GM23248 (cell line): ENCODE measurements around the gene SLC29A3. TPM values are rescaled to one million over a fixed set of nuclear protein-coding genes. Genes with fewer than 3 reads are reported as not detected.

Experiments used
- DNase-seq: peaks from one replicate; pipeline ENCODE4 v3.0.0-alpha.2; 2015
- H2AFZ ChIP-seq: fragments of 200-600 bp; sonication (generic); 2 replicates; pipeline ENCODE4 v1.6.1; 2016; ENCODE audit warnings: antibody characterized with exemption
- H3F3A ChIP-seq: fragments of 200-600 bp; sonication (generic); 2 replicates; pipeline ENCODE4 v1.6.1; 2016; ENCODE audit warnings: mild to moderate bottlenecking, antibody characterized with exemption, mixed run types; ENCODE audit not compliant: insufficient read depth
- H3K27ac ChIP-seq: fragments of 200-600 bp; sonication (generic); 2 replicates; pipeline ENCODE4 v1.5.1; 2016; ENCODE audit warnings: mild to moderate bottlenecking
- H3K27me3 ChIP-seq: fragments of 200-600 bp; sonication (generic); replicated peaks from 2 replicates; pipeline ENCODE4 v1.6.1; 2016; ENCODE audit warnings: mild to moderate bottlenecking; ENCODE audit not compliant: insufficient read depth
- H3K36me3 ChIP-seq: fragments of 200-600 bp; sonication (generic); 2 replicates; pipeline ENCODE4 v1.6.1; 2016; ENCODE audit warnings: low read depth, mild to moderate bottlenecking
- H3K4me1 ChIP-seq: fragments of 200-600 bp; sonication (generic); 2 replicates; pipeline ENCODE4 v1.6.1; 2016; ENCODE audit warnings: mild to moderate bottlenecking; ENCODE audit not compliant: insufficient read depth
- H3K4me2 ChIP-seq: fragments of 200-600 bp; sonication (generic); one replicate; pipeline ENCODE4 v1.6.1; 2016; ENCODE audit warnings: mild to moderate bottlenecking; ENCODE audit not compliant: unreplicated experiment
- H3K4me3 ChIP-seq: fragments of 200-600 bp; sonication (generic); 2 replicates; pipeline ENCODE4 v1.5.1; 2016; ENCODE audit warnings: mild to moderate bottlenecking
- H3K79me2 ChIP-seq: fragments of 200-600 bp; sonication (generic); 2 replicates; pipeline ENCODE4 v1.6.1; 2016; ENCODE audit warnings: mild to moderate bottlenecking; ENCODE audit not compliant: insufficient read depth
- H3K9ac ChIP-seq: fragments of 200-600 bp; sonication (generic); 2 replicates; pipeline ENCODE4 v1.6.1; 2016; ENCODE audit warnings: mild to moderate bottlenecking
- H3K9me2 ChIP-seq: fragments of 200-600 bp; sonication (generic); 2 replicates; pipeline ENCODE4 v1.6.1; 2016; ENCODE audit warnings: mixed run types, mild to moderate bottlenecking, moderate library complexity; ENCODE audit not compliant: insufficient read depth
- H3K9me3 ChIP-seq: fragments of 200-600 bp; sonication (generic); one replicate; pipeline ENCODE4 v1.6.1; 2017; ENCODE audit warnings: low read depth
- H4K20me1 ChIP-seq: fragments of 200-600 bp; sonication (generic); 2 replicates; pipeline ENCODE4 v1.6.0; 2016; ENCODE audit not compliant: insufficient read depth
- EZH2 ChIP-seq: fragments of 200-600 bp; sonication (generic); IDR thresholded peaks from 2 replicates; pipeline ENCODE4 v1.6.1; 2018; ENCODE audit warnings: antibody characterized with exemption, mild to moderate bottlenecking; ENCODE audit not compliant: insufficient read depth, poor library complexity, severe bottlenecking
- EZH2phosphoT487 ChIP-seq: fragments of 200-600 bp; sonication (generic); IDR thresholded peaks from 2 replicates; pipeline ENCODE4 v1.6.1; 2018; ENCODE audit warnings: antibody characterized with exemption, moderate library complexity, mild to moderate bottlenecking, low read depth; ENCODE audit not compliant: insufficient read depth
- WGBS, 2 experiments: methylation state at CpG; one replicate each; pipeline ENCODE4 v1.1.6; 2015 to 2017; ENCODE audit warnings: low lambda C conversion rate in 2 of 2, low coverage in 1 of 2; ENCODE audit errors: missing lambda C conversion rate in 2 of 2; 5-methylcytosine and 5-hydroxymethylcytosine counted together
- in situ Hi-C: fragments of 300-500 bp; cut with MboI; formaldehyde crosslinking; loops from 2 replicates; pipeline ENCODE4 v1.15.0; 2020
- polyA plus RNA-seq: library from polyadenylated mRNA; unstranded; fragments of >200 nt; fragmentation: Nextera tagmentation; extraction: Ambion mirVana; gene quantifications from 2 replicates; pipeline ENCODE4 v1.2.1, GENCODE V29; 2016
- total RNA-seq: library from RNA; depleted of rRNA; stranded (reverse); fragments of >200 nt; shearing (Covaris generic); gene quantifications from 2 replicates; pipeline ENCODE4 v1.2.3, GENCODE V29; 2014

SLC29A3 gene
- total and polyA plus RNA-seq, 2 experiments from 2014 or later = 1.9 to 7.3 TPM

GRCh38 chr10:71388171-71388570 is 69.1 kb downstream of the SLC29A3 start:
- 65 to 68% methylated on average over 5 of the region's 5 CpGs for WGBS, 2 experiments
- H4K20me1 ChIP-seq = no peaks in the 10 kb centered on the region
- peaks cover 47% of the 10 kb centered on the region for H3K27me3 ChIP-seq
- H3K79me2 ChIP-seq = no peaks in the 10 kb centered on the region
- in situ Hi-C loops = no loop called here
- H3K9me2 ChIP-seq = no peaks in the 10 kb centered on the region
- H3K4me3 ChIP-seq = no peak overlapping the region
- H3F3A ChIP-seq = no peaks in the 10 kb centered on the region
- H3K4me1 ChIP-seq = no peaks in the 10 kb centered on the region
- no peak overlapping the region for H3K4me2 ChIP-seq
- TF ChIP-seq EZH2phosphoT487 = no peak
- no peak for TF ChIP-seq EZH2
- H2AFZ ChIP-seq = no peak overlapping the region
- H3K9ac ChIP-seq = no peak overlapping the region
- H3K27ac ChIP-seq = no peak overlapping the region
- no peaks in the 10 kb centered on the region for H3K36me3 ChIP-seq
- H3K9me3 ChIP-seq = no peaks in the 10 kb centered on the region
- no peak for DNase-seq

- no peak overlapping the region for H3K4me3 ChIP-seq
- H3K79me2 ChIP-seq = no peaks in the 10 kb centered on the region
- no peaks in the 10 kb centered on the region for H3K36me3 ChIP-seq
- H3K4me1 ChIP-seq = no peaks in the 10 kb centered on the region
- peaks cover 53% of the 10 kb centered on the region for H3K27me3 ChIP-seq
- DNase-seq = no peak
- no peak for TF ChIP-seq EZH2
- no peak for TF ChIP-seq EZH2phosphoT487
- in situ Hi-C loops = no loop called here
- H3K4me2 ChIP-seq = no peak overlapping the region
- no peak overlapping the region for H3K27ac ChIP-seq
- H3K9me3 ChIP-seq = no peaks in the 10 kb centered on the region
- no peaks in the 10 kb centered on the region for H3F3A ChIP-seq
- no peak overlapping the region for H3K9ac ChIP-seq
- no peaks in the 10 kb centered on the region for H3K9me2 ChIP-seq
- 51 to 56% methylated on average over 8 of the region's 8 CpGs for WGBS, 2 experiments
- no peak overlapping the region for H2AFZ ChIP-seq
- no peaks in the 10 kb centered on the region for H4K20me1 ChIP-seq
Measured at GRCh38 chr10:71388583-71389310, 69.7 kb downstream of the SLC29A3 start.

GRCh38 chr10:71389768-71390460 is 70.9 kb downstream of the SLC29A3 start:
- H3K36me3 ChIP-seq = no peaks in the 10 kb centered on the region
- no peak for DNase-seq
- no peaks in the 10 kb centered on the region for H3F3A ChIP-seq
- WGBS, 2 experiments = 60 to 67% methylated on average over 14 of the region's 14 CpGs
- H3K4me1 ChIP-seq = no peaks in the 10 kb centered on the region
- no peaks in the 10 kb centered on the region for H3K9me3 ChIP-seq
- no peaks in the 10 kb centered on the region for H4K20me1 ChIP-seq
- H2AFZ ChIP-seq = no peak overlapping the region
- no peak overlapping the region for H3K9ac ChIP-seq
- in situ Hi-C loops = no loop called here
- H3K4me2 ChIP-seq = no peak overlapping the region
- no peaks in the 10 kb centered on the region for H3K79me2 ChIP-seq
- H3K27me3 ChIP-seq = peaks cover 64% of the 10 kb centered on the region
- H3K27ac ChIP-seq = no peak overlapping the region
- no peak for TF ChIP-seq EZH2
- no peak for TF ChIP-seq EZH2phosphoT487
- no peak overlapping the region for H3K4me3 ChIP-seq
- no peaks in the 10 kb centered on the region for H3K9me2 ChIP-seq

GRCh38 chr10:71390461-71390835 is 71.4 kb downstream of the SLC29A3 start:
- no peaks in the 10 kb centered on the region for H3K79me2 ChIP-seq
- no peak overlapping the region for H3K4me3 ChIP-seq
- no peaks in the 10 kb centered on the region for H3K4me1 ChIP-seq
- H2AFZ ChIP-seq = no peak overlapping the region
- H3K9me2 ChIP-seq = no peaks in the 10 kb centered on the region
- in situ Hi-C loops = no loop called here
- no peak overlapping the region for H3K27ac ChIP-seq
- H3K4me2 ChIP-seq = no peak overlapping the region
- TF ChIP-seq EZH2phosphoT487 (no peak), EZH2 (no peak)
- no peak for DNase-seq
- H4K20me1 ChIP-seq = no peaks in the 10 kb centered on the region
- H3K27me3 ChIP-seq = peaks cover 67% of the 10 kb centered on the region
- no peaks in the 10 kb centered on the region for H3K9me3 ChIP-seq
- H3K9ac ChIP-seq = no peak overlapping the region
- H3K36me3 ChIP-seq = no peaks in the 10 kb centered on the region
- WGBS, 2 experiments = 35 to 44% methylated on average over 9 to 10 of the region's 10 CpGs
- H3F3A ChIP-seq = no peaks in the 10 kb centered on the region
